Right lobe of liver (tissue), 6 donors: ENCODE results near the gene SRCAP. TPM values are rescaled to one million over a fixed set of nuclear protein-coding genes. Genes with fewer than 3 reads are reported as not detected.
A peak's percentile ranks its signal among the peaks of the same experiment; 100 is the strongest.

Experiments
- ATAC-seq, 4 donors: fragments of 200-7000 bp; cut with Tn5 transposase; one replicate each; pipeline ENCODE4 v1.9.1; 2020; ENCODE audit warnings: mild to moderate bottlenecking in 4 of 4, moderate library complexity in 4 of 4
- DNase-seq, 3 donors: peaks; one replicate each; pipeline ENCODE4 v3.0.0-alpha.2; 2020
- H3K27ac ChIP-seq, 3 donors: fragments of 200-600 bp; one replicate each; pipeline ENCODE4 v1.8.0; 2022
- H3K27me3 ChIP-seq, 2 donors: fragments of 200-600 bp; one replicate each; pipeline ENCODE4 v1.8.0; 2022
- H3K36me3 ChIP-seq, 4 donors: fragments of 200-600 bp; sonication (generic) in 1 of 4; one replicate each; pipeline versions ENCODE4 v1.5.1 to v1.8.0; 2017 to 2022; ENCODE audit warnings: control low read depth in 1 of 4
- H3K4me1 ChIP-seq, 4 donors: fragments of 200-600 bp; sonication (generic) in 1 of 4; one replicate each; pipeline versions ENCODE4 v1.5.1 to v1.8.0; 2017 to 2022; ENCODE audit warnings: control low read depth in 1 of 4
- H3K4me3 ChIP-seq, 3 donors: fragments of 200-600 bp; one replicate each; pipeline ENCODE4 v1.8.0; 2022
- H3K9me3 ChIP-seq, 4 donors: fragments of 200-600 bp; sonication (generic) in 1 of 4; one replicate each; pipeline versions ENCODE4 v1.5.1 to v1.8.0; 2017 to 2022; ENCODE audit warnings: control low read depth in 1 of 4
- CTCF ChIP-seq, 4 donors: fragments of 200-600 bp in 3 of 4; fragments of 450-650 bp in 1 of 4; IDR thresholded peaks; one replicate each; pipeline versions ENCODE4 v1.5.1 to v1.8.0; 2016 to 2022; ENCODE audit warnings: antibody characterized with exemption in 4 of 4, mild to moderate bottlenecking in 2 of 4
- POLR2A ChIP-seq: fragments of 450-650 bp; IDR thresholded peaks from one replicate; pipeline ENCODE4 v1.6.1; 2017; ENCODE audit warnings: antibody characterized with exemption, mild to moderate bottlenecking
- WGBS: methylation state at CpG from one replicate; pipeline ENCODE4 v1.1.6; 2018; ENCODE audit warnings: low coverage, low lambda C conversion rate; ENCODE audit not compliant: insufficient coverage; ENCODE audit errors: missing lambda C conversion rate; 5-methylcytosine and 5-hydroxymethylcytosine counted together
- intact Hi-C, 2 donors: fragments of 100-400 bp; cut with DNase I; formaldehyde crosslinking; loops; one replicate each; pipeline versions ENCODE4 v1.11.2 to v1.14.1; 2022
- total RNA-seq, 6 experiments: library from RNA; depleted of rRNA in 2 of 6; stranded (reverse); fragments of >200 nt in 2 of 6; fragmentation: NEBNext Ultra II Directional in 3 of 6; extraction: Animal tissue kit (Norgen Biotek cat#: 25700) in 3 of 6; gene quantifications; one replicate each; pipeline versions ENCODE4 v1.1.0 to v1.2.4, GENCODE V29; 2016 to 2023
- donor health status: DM: no; HTN: yes; CAD: no.
- donor health status: DM: no; HTN: no; CAD: no.
- donor health status: DM: no; HTN: no; CAD: no.
- donor health status: DM: no; HTN: yes; CAD: no.
- donor health status: DM: no; HTN: yes; CAD: no.

The SRCAP gene
- total RNA-seq, 6 experiments from 2014 or later: 12.1 to 31.3 (median 22.6) TPM

GRCh38 chr16:30744183-30744582 lies 45.2 kb downstream of the SRCAP start:
- Histone ChIP-seq H3K36me3 (peaks cover 0 to 5% (median 4%) of the 10 kb centered on the region in 4 donors), H3K27me3 (no peaks in the 10 kb centered on the region), H3K9me3 (no peaks in the 10 kb centered on the region), H3K4me3 (no peak overlapping the region), H3K4me1 (peaks cover 0 to 38% (median 15%) of the 10 kb centered on the region in 4 donors), H3K27ac (peak overlapping the region in 2 of 3 donors; percentile 29 to 33)
- intact Hi-C loops: no loop called here
- DNase-seq (no peak), ATAC-seq (no peak)
- TF ChIP-seq CTCF (IDR thresholded peaks at IDR 0.05): no peak
- TF ChIP-seq POLR2A: no peak
- 50% methylated on average over 1 of the region's 2 CpGs for WGBS

GRCh38 chr16:30745082-30745481 lies 46.1 kb downstream of the SRCAP start:
- 27% methylated on average over 2 of the region's 2 CpGs for WGBS
- TF ChIP-seq CTCF (IDR thresholded peaks at IDR 0.05) (no peak), POLR2A (no peak)
- H3K9me3 ChIP-seq: no peaks in the 10 kb centered on the region
- H3K4me1 ChIP-seq: peaks cover 0 to 32% (median 15%) of the 10 kb centered on the region in 4 donors
- peak in 1 of 3 donors; percentile 56 for DNase-seq
- no peaks in the 10 kb centered on the region for H3K27me3 ChIP-seq
- intact Hi-C loops: no loop called here
- peaks cover 0 to 4% (median 1%) of the 10 kb centered on the region in 4 donors for H3K36me3 ChIP-seq
- peak overlapping the region in 2 of 3 donors; percentile 34 to 39 for H3K27ac ChIP-seq
- peak; percentile 32 to 52 (median 40) for ATAC-seq
- H3K4me3 ChIP-seq: no peak overlapping the region

- ATAC-seq: no peak
- DNase-seq: no peak
- no peak overlapping the region for H3K27ac ChIP-seq
- H3K4me3 ChIP-seq: no peak overlapping the region
- H3K27me3 ChIP-seq: no peaks in the 10 kb centered on the region
- intact Hi-C loops: no loop called here
- H3K9me3 ChIP-seq: no peaks in the 10 kb centered on the region
- peaks cover 0 to 19% (median 10%) of the 10 kb centered on the region in 4 donors for H3K4me1 ChIP-seq
- peaks cover 0 to 12% (median 5%) of the 10 kb centered on the region in 4 donors for H3K36me3 ChIP-seq
- TF ChIP-seq CTCF (IDR thresholded peaks at IDR 0.05) (no peak), POLR2A (no peak)
- WGBS: 88% methylated on average over 9 of the region's 9 CpGs
Observed at GRCh38 chr16:30746638-30747175, 47.7 kb downstream of the SRCAP start.

GRCh38 chr16:30747331-30747730 lies 48.4 kb downstream of the SRCAP start:
- no peaks in the 10 kb centered on the region for H3K9me3 ChIP-seq
- DNase-seq: no peak
- H3K27me3 ChIP-seq: no peaks in the 10 kb centered on the region
- H3K4me3 ChIP-seq: peak overlapping the region in 1 of 3 donors; percentile 73
- H3K27ac ChIP-seq: peak overlapping the region; percentile 61 to 71 (median 68)
- peaks cover 0 to 12% (median 5%) of the 10 kb centered on the region in 4 donors for H3K36me3 ChIP-seq
- ATAC-seq: no peak
- intact Hi-C loops: no loop called here
- TF ChIP-seq POLR2A: no peak
- no peak for TF ChIP-seq CTCF (IDR thresholded peaks at IDR 0.05)
- peaks cover 0 to 19% (median 9%) of the 10 kb centered on the region in 4 donors for H3K4me1 ChIP-seq
- 36% methylated on average over 3 of the region's 3 CpGs for WGBS
